GM12878 (cell line): Measurements from ENCODE around the gene DIP2C. TPM values are rescaled to one million over a fixed set of nuclear protein-coding genes. Genes with fewer than 3 reads are reported as not detected.

Experiments used
- ATAC-seq: fragments of 200-7000 bp; cut with Tn5 transposase; 3 replicates; pipeline ENCODE4 v1.9.1; 2020; ENCODE audit warnings: mild to moderate bottlenecking, moderate library complexity
- BruUV-seq: library from RNA; stranded (reverse); fragments of 400-500 nt; replicated peaks from 2 replicates; lab custom pipeline; 2021; lab: Mats Ljungman, UMichigan
- CTCF ChIA-PET: fragments of 300-600 bp; sonication (Branson Sonifier 250); formaldehyde crosslinking; extraction: SDS; loops from one replicate; lab custom pipeline; 2021; ENCODE audit warnings: inconsistent platforms; lab: Yijun Ruan, JAX
- POLR2A ChIA-PET: fragments of 350-600 bp; formaldehyde crosslinking; extraction: SDS; loops from one replicate; lab custom pipeline; 2021; ENCODE audit warnings: inconsistent platforms; lab: Charles Lee
- RAD21 ChIA-PET: fragments of 300-600 bp; sonication (Branson Sonifier 250); formaldehyde crosslinking; loops from one replicate; lab custom pipeline; 2023; ENCODE audit warnings: antibody characterized with exemption; ENCODE audit not compliant: unreplicated experiment; lab: Charles Lee
- SMC1A ChIA-PET: fragments of 300-600 bp; sonication (Branson Sonifier 250); formaldehyde crosslinking; loops from one replicate; lab custom pipeline; 2023; ENCODE audit not compliant: unreplicated experiment, uncharacterized antibody; lab: Charles Lee
- DNase-seq: peaks from one replicate; pipeline ENCODE4 v3.0.0-alpha.2; 2011; ENCODE audit warnings: low read depth, low spot score
- FAIRE-seq: peaks from 3 replicates; lab custom pipeline; 2011; peaks lifted over from hg19 to GRCh38; lab: Jason Lieb, UNC
- H2AFZ ChIP-seq: 2 replicates; pipeline ENCODE4 v1.6.0; 2011; ENCODE audit warnings: low read depth, low read length, control low read depth; ENCODE audit not compliant: control insufficient read depth
- H3K27ac ChIP-seq: 2 replicates; pipeline ENCODE4 v1.5.1; 2011; ENCODE audit warnings: control low read depth; ENCODE audit not compliant: control insufficient read depth, insufficient read depth
- H3K27me3 ChIP-seq, 2 experiments: replicated peaks in 1 of 2; 2 replicates each; pipeline versions ENCODE4 v1.6.0 to v1.6.1; 2011; ENCODE audit warnings: low read length in 1 of 2; ENCODE audit not compliant: control insufficient read depth in 2 of 2, insufficient read depth in 2 of 2
- H3K36me3 ChIP-seq, 2 experiments: 2 replicates each; pipeline ENCODE4 v1.5.1; 2011; ENCODE audit warnings: low read length in 1 of 2; ENCODE audit not compliant: control insufficient read depth in 2 of 2, insufficient read depth in 2 of 2
- H3K4me1 ChIP-seq: 2 replicates; pipeline ENCODE4 v1.6.1; 2011; ENCODE audit warnings: mild to moderate bottlenecking, low read length, moderate library complexity, mixed read lengths; ENCODE audit not compliant: control insufficient read depth, insufficient read depth
- H3K4me2 ChIP-seq: 2 replicates; pipeline ENCODE4 v1.6.0; 2011; ENCODE audit warnings: control low read depth; ENCODE audit not compliant: control insufficient read depth, insufficient read depth
- H3K4me3 ChIP-seq: fragments of 200-600 bp; sonication (generic); 2 replicates; pipeline ENCODE4 v1.5.1; 2016
- H3K79me2 ChIP-seq: 2 replicates; pipeline ENCODE4 v1.6.0; 2011; ENCODE audit warnings: low read length; ENCODE audit not compliant: control insufficient read depth, insufficient read depth
- H3K9ac ChIP-seq: 2 replicates; pipeline ENCODE4 v1.8.0; 2011; ENCODE audit warnings: low read length, control low read depth, mixed read lengths; ENCODE audit not compliant: control insufficient read depth, insufficient read depth
- H3K9me3 ChIP-seq: replicated peaks from 3 replicates; pipeline ENCODE4 v1.5.1; 2011; ENCODE audit warnings: mild to moderate bottlenecking, low read length; ENCODE audit not compliant: control insufficient read depth, insufficient read depth
- H4K20me1 ChIP-seq: 2 replicates; pipeline ENCODE4 v1.6.0; 2011; ENCODE audit not compliant: control insufficient read depth, insufficient read depth
- BHLHE40 ChIP-seq, 2 experiments: fragments of 450-650 bp in 1 of 2; IDR thresholded peaks; 2 replicates each; pipeline ENCODE4 v1.6.1; 2011 to 2017; ENCODE audit warnings: low read depth in 2 of 2, borderline replicate concordance in 1 of 2, improper control_type of control experiment in 1 of 2, low read length in 1 of 2, mild to moderate bottlenecking in 1 of 2
- BRCA1 ChIP-seq: IDR thresholded peaks from 2 replicates; pipeline ENCODE4 v1.6.1; 2011; ENCODE audit warnings: low read depth, low read length, improper control_type of control experiment
- FOXM1 ChIP-seq: IDR thresholded peaks from 2 replicates; pipeline ENCODE4 v1.6.1; 2012; ENCODE audit warnings: low read depth, mild to moderate bottlenecking, inconsistent platforms, low read length, moderate library complexity
- HDAC2 ChIP-seq: fragments of 200-600 bp; sonication (generic); IDR thresholded peaks from 2 replicates; pipeline ENCODE4 v1.6.1; 2017
- HDGF ChIP-seq: fragments of 450-650 bp; IDR thresholded peaks from 2 replicates; pipeline ENCODE4 v1.6.1; 2016; ENCODE audit warnings: antibody characterized with exemption
- NFXL1 ChIP-seq: fragments of 450-650 bp; IDR thresholded peaks from 2 replicates; pipeline ENCODE4 v1.6.1; 2017; ENCODE audit warnings: antibody characterized with exemption, mild to moderate bottlenecking, borderline replicate concordance
- SRF ChIP-seq, 2 experiments: IDR thresholded peaks; 2 replicates each; pipeline ENCODE4 v1.6.1; 2011; ENCODE audit warnings: low read depth in 2 of 2, low read length in 2 of 2, mild to moderate bottlenecking in 1 of 2, moderate library complexity in 1 of 2
- STAT3 ChIP-seq: IDR thresholded peaks from 2 replicates; pipeline ENCODE4 v1.6.1; 2011; ENCODE audit warnings: low read depth, low read length, improper control_type of control experiment
- TAF1 ChIP-seq: IDR thresholded peaks from 2 replicates; pipeline ENCODE4 v1.6.1; 2011; ENCODE audit warnings: mild to moderate bottlenecking, low read depth, low read length, borderline replicate concordance
- TCF12 ChIP-seq: IDR thresholded peaks from 2 replicates; pipeline ENCODE4 v1.6.1; 2011; ENCODE audit warnings: low read depth, mild to moderate bottlenecking, low read length
- TCF3 ChIP-seq: IDR thresholded peaks from 2 replicates; pipeline ENCODE4 v1.6.1; 2012; ENCODE audit warnings: low read depth, mild to moderate bottlenecking, low read length, borderline replicate concordance; ENCODE audit not compliant: insufficient read depth
- ZBTB33 ChIP-seq: fragments of 450-650 bp; IDR thresholded peaks from 2 replicates; pipeline ENCODE4 v1.6.1; 2017; ENCODE audit warnings: mild to moderate bottlenecking
- ZNF217 ChIP-seq: fragments of 450-650 bp; IDR thresholded peaks from 2 replicates; pipeline ENCODE4 v1.6.1; 2017; ENCODE audit warnings: antibody characterized with exemption, mild to moderate bottlenecking
- ZNF24 ChIP-seq: fragments of 450-650 bp; IDR thresholded peaks from 2 replicates; pipeline ENCODE4 v1.6.1; 2017; ENCODE audit warnings: antibody characterized with exemption, mild to moderate bottlenecking
- WGBS: methylation state at CpG from one replicate; pipeline ENCODE4 v1.1.6; 2016; ENCODE audit warnings: low lambda C conversion rate; ENCODE audit not compliant: insufficient replicate concordance, insufficient coverage; ENCODE audit errors: missing lambda C conversion rate; 5-methylcytosine and 5-hydroxymethylcytosine counted together
- in situ Hi-C: fragments of 300-500 bp; cut with MboI; formaldehyde crosslinking; loops from 9 replicates; pipeline ENCODE4 v1.14.3; 2018; ENCODE audit warnings: mixed read lengths
- intact Hi-C: fragments of 100-400 bp; cut with micrococcal nuclease; formaldehyde crosslinking; loops from one replicate; pipeline ENCODE4 v1.14.2; 2022; ENCODE audit not compliant: unreplicated experiment
- polyA plus RNA-seq, 11 experiments: library from polyadenylated mRNA; depleted of rRNA in 4 of 11; unstranded in 6 of 11; stranded (reverse) in 5 of 11; fragments of >200 nt; fragmentation: Nextera tagmentation in 4 of 11; fragmentation: Illumina TruSeq in 1 of 11; extraction: Ambion mirVana in 4 of 11; extraction: Trizol in 1 of 11; gene quantifications; 1 replicate in 1 of 11; 2 replicates in 10 of 11; pipeline versions ENCODE4 v1.2.1 to v1.2.3, GENCODE V29; 2011 to 2016; ENCODE audit warnings: inconsistent platforms in 2 of 11, missing spikeins in 2 of 11, low read depth in 1 of 11
- total RNA-seq, 4 experiments: library from RNA; depleted of rRNA in 3 of 4; stranded (reverse); fragments of >200 nt in 3 of 4; fragmentation: Illumina TruSeq in 1 of 4; extraction: Trizol in 1 of 4; gene quantifications; 2 replicates each; pipeline versions ENCODE4 v1.2.1 to v1.2.3, GENCODE V29; 2013 to 2021
- TF ChIP-seq, protein P1 (sequence below): fragments of 450-650 bp; IDR thresholded peaks from 2 replicates; pipeline ENCODE4 v1.6.1; 2018; ENCODE audit warnings: mild to moderate bottlenecking, low read depth, moderate library complexity; ENCODE audit not compliant: partially characterized antibody

DIP2C gene
- total and polyA plus RNA-seq, 10 of the 15 experiments (the other 5 are each of a cell fraction or from before 2014, with no cell fraction given), result 0.01 to 0.10 (median 0.06) TPM

- no peak overlapping the region for H3K4me3 ChIP-seq
- FAIRE-seq (no peak), ATAC-seq (no peak), DNase-seq (no peak)
- no peak overlapping the region for H3K4me2 ChIP-seq
- no peaks in the 10 kb centered on the region for H4K20me1 ChIP-seq
- no peak overlapping the region for H3K27ac ChIP-seq
- no peaks in the 10 kb centered on the region for H3K4me1 ChIP-seq
- H3K9me3 ChIP-seq, result no peaks in the 10 kb centered on the region
- no peaks in the 10 kb centered on the region for H3K79me2 ChIP-seq
- no peaks in the 10 kb centered on the region for H3K36me3 ChIP-seq
- POLR2A ChIA-PET, result interaction anchor here (0.6 kb wide), 1 partner anchor 24 kb away, joined by 3 read pairs; no protein-coding TSS in a partner anchor
- 43% methylated on average over 3 of the region's 3 CpGs for WGBS
- CTCF ChIA-PET, result interaction anchor here (0.8 to 1.4 kb wide), 2 partner anchors 9 to 11 kb away, joined by 3 read pairs; no protein-coding TSS in a partner anchor
- no peak overlapping the region for H3K9ac ChIP-seq
- SMC1A ChIA-PET, result no interaction called here
- RAD21 ChIA-PET, result no interaction called here
- intact Hi-C loops (no loop called here), in situ Hi-C loops (no loop called here)
- peaks cover 0 to 2% of the 10 kb centered on the region in 2 experiments; a peak in 2 of 4 replicates for H3K27me3 ChIP-seq
- TF ChIP-seq HDGF (no peak), STAT3 (no peak), TCF3 (no peak), ZBTB33 (no peak), TAF1 (no peak), HDAC2 (no peak), TCF12 (no peak), FOXM1 (no peak), ZNF24 (no peak), BRCA1 (no peak), ZNF217 (no peak), SRF (IDR thresholded peaks at IDR 0.05; ENCODE audit: low read depth in 2 of 2, low read length in 2 of 2) (no peak), BHLHE40 (IDR thresholded peaks at IDR 0.05; ENCODE audit: borderline replicate concordance in 1 of 2, low read depth in 2 of 2, low read length in 1 of 2) (no peak), NFXL1 (no peak)
- TF ChIP-seq, protein P1, sequence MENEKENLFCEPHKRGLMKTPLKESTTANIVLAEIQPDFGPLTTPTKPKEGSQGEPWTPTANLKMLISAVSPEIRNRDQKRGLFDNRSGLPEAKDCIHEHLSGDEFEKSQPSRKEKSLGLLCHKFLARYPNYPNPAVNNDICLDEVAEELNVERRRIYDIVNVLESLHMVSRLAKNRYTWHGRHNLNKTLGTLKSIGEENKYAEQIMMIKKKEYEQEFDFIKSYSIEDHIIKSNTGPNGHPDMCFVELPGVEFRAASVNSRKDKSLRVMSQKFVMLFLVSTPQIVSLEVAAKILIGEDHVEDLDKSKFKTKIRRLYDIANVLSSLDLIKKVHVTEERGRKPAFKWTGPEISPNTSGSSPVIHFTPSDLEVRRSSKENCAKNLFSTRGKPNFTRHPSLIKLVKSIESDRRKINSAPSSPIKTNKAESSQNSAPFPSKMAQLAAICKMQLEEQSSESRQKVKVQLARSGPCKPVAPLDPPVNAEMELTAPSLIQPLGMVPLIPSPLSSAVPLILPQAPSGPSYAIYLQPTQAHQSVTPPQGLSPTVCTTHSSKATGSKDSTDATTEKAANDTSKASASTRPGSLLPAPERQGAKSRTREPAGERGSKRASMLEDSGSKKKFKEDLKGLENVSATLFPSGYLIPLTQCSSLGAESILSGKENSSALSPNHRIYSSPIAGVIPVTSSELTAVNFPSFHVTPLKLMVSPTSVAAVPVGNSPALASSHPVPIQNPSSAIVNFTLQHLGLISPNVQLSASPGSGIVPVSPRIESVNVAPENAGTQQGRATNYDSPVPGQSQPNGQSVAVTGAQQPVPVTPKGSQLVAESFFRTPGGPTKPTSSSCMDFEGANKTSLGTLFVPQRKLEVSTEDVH, result no peak
- BruUV-seq, result no TSS peak
- no peak overlapping the region for H2AFZ ChIP-seq
Observed at GRCh38 chr10:408236-408635, 281.2 kb downstream of the DIP2C start.
